Measurements from ENCODE around the gene WFDC12. TPM values are rescaled to one million over a fixed set of nuclear protein-coding genes. Genes with fewer than 3 reads are reported as not detected.

Gene WFDC12
- total RNA-seq, 1 donor from 2014 or later = not detected

DNA sequence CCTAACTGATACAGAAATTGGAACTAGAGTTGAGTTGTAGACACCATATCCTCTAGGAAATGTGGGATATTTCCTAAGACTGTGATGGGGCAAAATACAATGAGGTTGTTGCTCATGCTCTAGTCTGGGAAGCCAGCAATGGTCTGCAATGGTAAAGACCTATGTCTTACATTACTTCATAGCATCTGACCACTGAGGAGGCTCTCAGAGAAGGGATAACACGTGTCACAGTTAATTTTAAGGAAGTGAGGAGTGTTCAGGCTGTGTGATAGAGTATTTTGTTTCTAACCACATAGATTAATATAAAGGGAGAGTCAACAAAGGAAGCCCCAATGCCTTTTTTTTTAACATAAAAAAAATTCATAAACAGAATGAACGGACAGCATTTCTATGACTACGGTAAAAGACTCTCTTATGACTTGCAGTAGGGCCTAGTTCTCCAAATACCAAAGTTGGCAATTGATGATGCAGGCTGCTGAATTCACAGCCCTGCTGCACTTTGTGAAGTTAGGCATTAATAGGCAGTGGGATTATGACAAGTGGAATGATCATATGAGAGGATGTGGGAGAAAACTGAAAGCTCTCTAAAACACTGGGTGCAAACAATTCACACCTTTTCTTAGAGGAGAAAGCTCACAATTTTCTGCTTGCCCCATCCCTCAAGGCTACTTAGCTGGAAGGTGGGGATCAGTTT lies 37.0 kb downstream of the WFDC12 start:
- Mint-ChIP-seq H3K4me3 (no peak overlapping the region), H3K9me3 (peaks cover 5% of the 10 kb centered on the region), H3K4me1 (no peaks in the 10 kb centered on the region), H3K36me3 (peaks cover 13% of the 10 kb centered on the region), H3K27ac (no peak overlapping the region), H3K27me3 (ENCODE audit: insufficient read depth, low read depth) (peaks cover 6% of the 10 kb centered on the region)
- Histone ChIP-seq H3K4me3 (no peak overlapping the region), H3K4me1 (no peaks in the 10 kb centered on the region), H3K79me2 (ENCODE audit: low read depth) (no peaks in the 10 kb centered on the region), H3K27ac (no peak overlapping the region), H3F3A (ENCODE audit: low read depth) (no peaks in the 10 kb centered on the region), H3K27me3 (no peaks in the 10 kb centered on the region), H3K4me2 (no peak overlapping the region), H3K9me3 (ENCODE audit: low read depth) (no peaks in the 10 kb centered on the region), H2AFZ (replicated peaks) (no peak overlapping the region), H3K9ac (no peak overlapping the region), H4K20me1 (ENCODE audit: low read depth) (no peaks in the 10 kb centered on the region), H3K36me3 (no peaks in the 10 kb centered on the region)
- TF ChIP-seq EZH2phosphoT487 (IDR thresholded peaks at IDR 0.05) (no peak), EZH2 (IDR thresholded peaks at IDR 0.05) (no peak)
- DNase-seq (ENCODE audit: low spot score) = no peak

DNA sequence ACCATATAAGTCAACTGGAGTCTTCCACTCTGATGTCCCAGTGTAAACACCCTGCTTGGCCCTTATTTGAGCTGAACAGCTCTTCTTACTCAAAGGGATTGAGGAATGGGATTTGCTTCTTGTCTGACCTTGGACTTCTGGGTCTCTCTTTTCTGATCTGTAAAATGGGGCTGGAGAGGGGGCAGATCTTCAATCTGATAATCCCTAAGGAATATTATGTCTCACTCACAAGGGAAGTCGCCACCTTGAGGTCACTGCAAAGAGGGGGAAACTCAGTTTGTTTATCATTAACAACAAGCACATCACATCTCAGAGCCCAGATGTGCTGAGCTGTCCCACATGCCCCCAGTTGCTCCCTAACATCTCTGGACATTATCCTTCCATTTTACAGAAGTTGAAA lies 38.4 kb downstream of the WFDC12 start:
- no peaks in the 10 kb centered on the region for H3K4me1 ChIP-seq
- H3K36me3 Mint-ChIP-seq = peaks cover 22% of the 10 kb centered on the region
- peaks cover 10% of the 10 kb centered on the region for H3K9me3 Mint-ChIP-seq
- H2AFZ ChIP-seq (replicated peaks) = no peak overlapping the region
- no peak overlapping the region for H3K4me3 Mint-ChIP-seq
- no peaks in the 10 kb centered on the region for H3K79me2 ChIP-seq (ENCODE audit: low read depth)
- TF ChIP-seq EZH2 (IDR thresholded peaks at IDR 0.05) = no peak
- TF ChIP-seq EZH2phosphoT487 (IDR thresholded peaks at IDR 0.05) = no peak
- TF ChIP-seq, protein P1, sequence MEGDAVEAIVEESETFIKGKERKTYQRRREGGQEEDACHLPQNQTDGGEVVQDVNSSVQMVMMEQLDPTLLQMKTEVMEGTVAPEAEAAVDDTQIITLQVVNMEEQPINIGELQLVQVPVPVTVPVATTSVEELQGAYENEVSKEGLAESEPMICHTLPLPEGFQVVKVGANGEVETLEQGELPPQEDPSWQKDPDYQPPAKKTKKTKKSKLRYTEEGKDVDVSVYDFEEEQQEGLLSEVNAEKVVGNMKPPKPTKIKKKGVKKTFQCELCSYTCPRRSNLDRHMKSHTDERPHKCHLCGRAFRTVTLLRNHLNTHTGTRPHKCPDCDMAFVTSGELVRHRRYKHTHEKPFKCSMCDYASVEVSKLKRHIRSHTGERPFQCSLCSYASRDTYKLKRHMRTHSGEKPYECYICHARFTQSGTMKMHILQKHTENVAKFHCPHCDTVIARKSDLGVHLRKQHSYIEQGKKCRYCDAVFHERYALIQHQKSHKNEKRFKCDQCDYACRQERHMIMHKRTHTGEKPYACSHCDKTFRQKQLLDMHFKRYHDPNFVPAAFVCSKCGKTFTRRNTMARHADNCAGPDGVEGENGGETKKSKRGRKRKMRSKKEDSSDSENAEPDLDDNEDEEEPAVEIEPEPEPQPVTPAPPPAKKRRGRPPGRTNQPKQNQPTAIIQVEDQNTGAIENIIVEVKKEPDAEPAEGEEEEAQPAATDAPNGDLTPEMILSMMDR (IDR thresholded peaks at IDR 0.05) = no peak
- peaks cover 6% of the 10 kb centered on the region for H3K27me3 Mint-ChIP-seq (ENCODE audit: insufficient read depth, low read depth)
- H3K27ac ChIP-seq = no peak overlapping the region
- no peaks in the 10 kb centered on the region for H3K27me3 ChIP-seq
- DNase-seq (ENCODE audit: low spot score) = no peak
- no peak overlapping the region for H3K9ac ChIP-seq
- H3K9me3 ChIP-seq (ENCODE audit: low read depth) = no peaks in the 10 kb centered on the region
- no peaks in the 10 kb centered on the region for H4K20me1 ChIP-seq (ENCODE audit: low read depth)
- no peaks in the 10 kb centered on the region for H3K36me3 ChIP-seq
- H3K27ac Mint-ChIP-seq = no peak overlapping the region
- H3K4me1 Mint-ChIP-seq = no peaks in the 10 kb centered on the region
- no peak overlapping the region for H3K4me2 ChIP-seq
- no peaks in the 10 kb centered on the region for H3F3A ChIP-seq (ENCODE audit: low read depth)
- H3K4me3 ChIP-seq = no peak overlapping the region

DNA sequence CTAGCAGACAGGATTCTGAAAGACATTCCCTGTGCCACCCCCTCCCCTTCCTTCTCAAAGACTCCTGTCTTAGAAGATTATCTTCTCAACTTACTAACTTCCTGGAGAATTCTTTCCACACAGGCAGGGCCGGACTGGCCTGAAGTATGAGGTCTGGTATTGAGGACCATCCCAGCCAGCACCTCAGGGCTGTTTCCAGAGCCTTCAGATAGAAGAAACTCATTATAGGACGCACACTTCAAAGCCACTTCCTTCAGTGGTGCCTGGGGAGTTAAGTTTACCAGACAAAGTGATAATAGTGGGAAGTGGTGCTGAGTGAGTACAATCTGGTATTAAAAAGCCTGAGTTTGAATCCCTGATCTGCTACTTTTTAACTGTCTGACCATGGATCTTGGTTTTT lies 39.0 kb downstream of the WFDC12 start:
- Histone ChIP-seq H3K9me3 (ENCODE audit: low read depth) (no peaks in the 10 kb centered on the region), H3K4me3 (no peak overlapping the region), H3K27ac (no peak overlapping the region), H3K36me3 (no peaks in the 10 kb centered on the region), H3K4me2 (no peak overlapping the region), H2AFZ (replicated peaks) (no peak overlapping the region), H3K4me1 (no peaks in the 10 kb centered on the region), H3F3A (ENCODE audit: low read depth) (no peaks in the 10 kb centered on the region), H3K27me3 (no peaks in the 10 kb centered on the region), H4K20me1 (ENCODE audit: low read depth) (no peaks in the 10 kb centered on the region), H3K79me2 (ENCODE audit: low read depth) (no peaks in the 10 kb centered on the region), H3K9ac (no peak overlapping the region)
- H3K9me3 Mint-ChIP-seq = peaks cover 10% of the 10 kb centered on the region
- no peak overlapping the region for H3K27ac Mint-ChIP-seq
- no peak overlapping the region for H3K4me3 Mint-ChIP-seq
- no peak for DNase-seq (ENCODE audit: low spot score)
- H3K27me3 Mint-ChIP-seq (ENCODE audit: insufficient read depth, low read depth) = peaks cover 6% of the 10 kb centered on the region
- no peaks in the 10 kb centered on the region for H3K4me1 Mint-ChIP-seq
- TF ChIP-seq EZH2phosphoT487 (IDR thresholded peaks at IDR 0.05) = no peak
- TF ChIP-seq, protein P1 (IDR thresholded peaks at IDR 0.05) = no peak
- TF ChIP-seq EZH2 (IDR thresholded peaks at IDR 0.05) = no peak
- H3K36me3 Mint-ChIP-seq = peaks cover 24% of the 10 kb centered on the region

DNA sequence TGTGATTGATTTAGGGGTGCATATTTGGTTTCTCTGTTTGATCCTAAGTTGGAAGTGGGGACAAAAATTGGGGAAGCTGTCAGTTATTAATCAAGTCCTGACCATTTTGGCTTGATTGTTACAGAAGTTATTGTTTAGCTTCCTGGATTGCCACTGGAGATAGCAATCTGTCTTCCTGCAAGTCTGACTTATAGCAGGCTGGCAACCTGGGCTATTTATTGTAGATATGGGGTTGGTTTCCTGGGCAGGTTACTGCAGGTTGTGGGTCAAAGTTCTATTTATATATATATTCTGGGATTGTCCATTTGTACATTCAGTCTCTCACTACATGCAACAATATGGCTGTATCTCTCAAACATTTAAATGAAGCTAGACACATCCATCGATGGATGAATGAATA lies 41.1 kb downstream of the WFDC12 start:
- Mint-ChIP-seq H3K4me3 (no peak overlapping the region), H3K27ac (no peak overlapping the region), H3K4me1 (no peaks in the 10 kb centered on the region), H3K9me3 (peaks cover 10% of the 10 kb centered on the region), H3K36me3 (peaks cover 28% of the 10 kb centered on the region), H3K27me3 (ENCODE audit: insufficient read depth, low read depth) (peaks cover 6% of the 10 kb centered on the region)
- Histone ChIP-seq H4K20me1 (ENCODE audit: low read depth) (no peaks in the 10 kb centered on the region), H3K4me3 (no peak overlapping the region), H3K27ac (no peak overlapping the region), H3K27me3 (no peaks in the 10 kb centered on the region), H3F3A (ENCODE audit: low read depth) (no peaks in the 10 kb centered on the region), H3K9ac (no peak overlapping the region), H3K9me3 (ENCODE audit: low read depth) (no peaks in the 10 kb centered on the region), H2AFZ (replicated peaks) (no peak overlapping the region), H3K79me2 (ENCODE audit: low read depth) (no peaks in the 10 kb centered on the region), H3K36me3 (no peaks in the 10 kb centered on the region), H3K4me1 (no peaks in the 10 kb centered on the region), H3K4me2 (no peak overlapping the region)
- DNase-seq (ENCODE audit: low spot score) = no peak
- TF ChIP-seq, protein P1 (IDR thresholded peaks at IDR 0.05) = no peak
- no peak for TF ChIP-seq EZH2phosphoT487 (IDR thresholded peaks at IDR 0.05)
- no peak for TF ChIP-seq EZH2 (IDR thresholded peaks at IDR 0.05)

Measured in neural progenitor cell (in vitro differentiated cells).